HG03439 (cell line): ENCODE results near the gene ACTN2.

Experiments
- ATAC-seq: cut with Tn5 transposase; IDR thresholded peaks from one replicate; pipeline ENCODE4 v1.9.1; 2021; ENCODE audit warnings: mild to moderate bottlenecking, moderate library complexity; ENCODE audit not compliant: unreplicated experiment

ACTN2 gene

DNA sequence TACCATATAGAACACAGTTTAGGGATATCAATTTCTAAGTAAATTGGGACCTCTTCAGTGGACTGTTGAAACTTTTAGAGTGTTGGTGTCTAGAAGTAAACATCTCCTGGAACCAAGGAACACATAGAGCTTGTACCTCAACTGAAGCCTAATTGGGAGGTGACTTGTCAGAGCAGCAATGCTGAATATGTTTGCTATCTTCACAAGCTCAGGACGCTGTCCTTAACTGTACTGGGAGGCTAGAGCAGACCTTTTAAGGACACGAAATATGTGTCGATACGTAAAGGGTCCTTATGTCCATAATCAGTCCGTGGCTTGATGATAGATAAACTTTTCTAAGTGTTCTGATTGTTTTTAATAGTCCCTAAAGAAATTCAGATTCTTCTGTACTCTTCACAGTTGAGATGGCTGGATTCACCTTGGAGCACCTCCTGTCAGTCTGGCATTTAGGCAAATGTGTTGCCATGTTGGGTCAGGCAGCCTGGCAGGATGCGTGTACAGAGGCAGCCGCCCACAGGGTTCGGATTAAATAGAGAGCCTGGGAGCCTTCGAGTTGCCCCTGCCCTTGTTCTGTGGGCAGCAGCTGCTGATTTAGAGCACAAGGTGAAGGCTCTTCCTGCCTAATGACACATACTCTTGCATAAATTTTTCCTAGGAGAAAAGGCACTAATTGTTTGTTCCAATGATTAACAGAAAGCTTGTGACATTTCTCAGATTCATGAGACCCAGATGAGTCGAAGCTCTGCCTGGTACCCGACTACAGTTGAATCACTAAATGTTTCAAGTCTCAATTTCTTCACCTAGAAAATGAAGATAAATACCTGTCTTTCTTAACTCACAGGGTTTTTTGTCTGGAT, 3.6 kb downstream of the ACTN2 start:
- no peak for ATAC-seq

- no peak for ATAC-seq
Observed at GRCh38 chr1:236691348-236691747, 5.0 kb downstream of the ACTN2 start.

DNA sequence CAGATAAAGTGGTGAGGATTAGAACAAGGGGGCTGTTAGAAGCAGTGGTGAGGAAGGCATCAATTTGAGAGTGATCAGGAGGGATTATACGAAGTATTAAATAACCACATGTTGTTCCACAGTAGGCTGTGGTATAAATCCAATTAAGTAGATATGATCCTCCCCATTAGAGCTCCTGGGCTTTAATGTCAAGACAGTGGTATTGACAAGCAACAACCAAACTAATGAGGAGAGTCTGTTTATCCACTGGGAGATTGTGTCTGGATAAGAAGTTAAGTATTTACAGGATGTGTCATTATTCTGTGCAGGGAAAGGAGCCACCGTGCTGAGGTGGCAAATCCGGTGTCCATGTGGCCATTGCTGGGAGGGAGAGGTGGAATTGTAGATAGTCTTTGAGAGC, 5.8 kb downstream of the ACTN2 start:
- ATAC-seq = no peak

DNA sequence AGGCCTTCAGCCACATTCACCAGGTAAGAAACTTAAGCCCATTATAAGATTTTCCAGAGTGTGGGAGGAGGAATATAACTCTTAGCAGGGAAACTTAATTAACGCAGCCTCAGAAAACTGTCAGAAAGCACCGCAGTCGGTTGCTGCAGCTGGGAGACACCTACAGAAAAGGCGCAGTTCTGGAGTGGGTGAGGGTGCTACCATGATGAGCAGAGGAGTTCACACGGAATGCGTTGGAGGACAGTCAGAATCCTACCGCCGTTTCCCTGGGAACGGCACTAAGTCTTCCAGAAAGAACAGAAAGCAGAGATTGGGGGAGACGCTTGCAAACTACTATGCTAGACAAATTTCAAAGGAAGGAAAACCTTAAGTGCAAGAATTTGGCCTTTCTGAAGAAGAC, 6.4 kb downstream of the ACTN2 start:
- ATAC-seq = no peak

DNA sequence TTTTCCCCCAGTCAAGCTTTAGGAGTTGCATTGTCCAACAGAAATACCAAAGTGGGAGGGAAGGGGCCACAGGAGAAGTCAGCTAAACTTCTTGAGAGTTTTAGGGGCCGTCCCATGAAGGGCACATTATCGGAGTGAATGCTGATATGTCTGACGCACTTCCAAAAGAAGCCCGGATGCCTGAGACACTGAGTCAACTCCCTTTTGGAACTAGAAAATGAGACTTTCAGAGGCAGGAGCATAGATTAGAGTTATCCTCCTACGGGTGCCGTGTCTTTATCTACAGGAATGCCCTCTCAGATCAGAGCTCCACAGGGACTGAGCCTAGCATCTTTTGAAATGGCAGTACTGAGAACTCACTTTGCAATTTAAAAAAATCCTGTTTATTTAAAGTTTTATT, 13.1 kb downstream of the ACTN2 start:
- no peak for ATAC-seq

DNA sequence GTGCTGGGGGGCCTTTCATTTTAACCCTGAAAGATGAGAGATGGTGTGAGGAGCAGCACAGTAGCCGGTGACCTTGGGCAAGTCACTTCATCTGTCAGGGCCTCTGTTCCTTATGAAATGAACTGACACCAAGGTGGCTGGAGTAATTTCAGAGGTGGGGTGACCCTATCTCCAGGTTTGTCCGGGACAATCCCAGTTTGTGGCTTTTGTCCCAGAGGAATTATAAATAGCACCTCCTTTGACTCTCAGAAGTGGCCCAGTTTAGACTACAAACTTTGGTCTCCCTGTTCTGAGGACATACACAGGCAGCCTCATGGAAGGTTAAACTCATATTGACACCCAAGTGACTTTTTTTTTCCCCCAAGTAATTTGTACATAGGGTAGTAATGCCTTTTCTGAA, 14.6 kb downstream of the ACTN2 start:
- ATAC-seq = no peak

- no peak for ATAC-seq
Observed at GRCh38 chr1:236701782-236702181, 15.5 kb downstream of the ACTN2 start.

DNA sequence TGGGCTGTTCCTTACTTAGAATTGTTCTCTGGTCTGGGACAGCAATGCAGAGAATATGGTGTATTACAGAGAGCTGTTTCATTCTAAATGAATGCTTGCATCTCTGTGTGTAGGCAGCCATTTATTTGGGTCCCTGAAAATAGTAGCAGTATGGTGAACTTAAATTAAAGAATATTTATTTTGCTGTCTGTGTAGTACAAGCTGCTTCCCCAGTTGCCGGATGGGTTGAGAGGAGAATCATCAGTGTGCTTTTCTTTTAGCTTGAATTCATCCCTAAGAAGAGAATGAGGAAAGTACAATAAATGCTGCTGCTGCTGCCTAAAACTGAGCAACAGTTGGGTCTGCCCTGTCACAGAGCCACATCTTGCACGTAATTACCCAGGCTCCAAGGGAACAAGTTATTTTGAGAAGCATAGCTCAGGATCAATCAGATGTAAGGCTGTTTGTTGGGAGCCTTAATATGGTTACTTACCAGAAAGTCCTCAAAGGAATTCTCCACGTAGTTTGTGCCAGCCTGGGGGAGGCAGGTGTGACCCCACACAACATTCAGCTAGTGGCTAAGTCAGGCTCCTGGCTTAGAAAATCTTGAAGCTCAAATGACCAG, 16.6 kb downstream of the ACTN2 start:
- no peak for ATAC-seq

GRCh38 chr1:236705771-236706170, 19.5 kb downstream of the ACTN2 start:
- no peak for ATAC-seq

DNA sequence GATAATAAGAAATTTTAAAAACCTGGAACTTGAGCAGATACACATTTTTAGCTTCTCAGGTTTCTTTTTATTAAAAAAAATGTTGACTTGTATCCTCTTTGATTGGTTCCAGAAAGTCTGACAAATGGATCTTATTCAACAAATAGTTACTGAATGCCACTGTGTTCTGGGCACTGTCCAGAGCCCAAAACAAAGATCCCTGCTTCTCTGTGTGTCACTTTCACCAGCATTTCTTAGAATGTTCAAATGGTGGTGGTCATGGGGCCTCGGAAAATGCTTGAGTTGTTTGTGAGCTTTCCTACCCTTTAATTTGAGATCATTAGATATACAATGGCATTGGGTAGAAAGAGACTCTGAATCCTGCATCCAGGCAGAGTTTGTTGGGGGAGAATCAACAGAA, 19.9 kb downstream of the ACTN2 start:
- ATAC-seq = no peak

GRCh38 chr1:236710328-236710892, 24.1 kb downstream of the ACTN2 start:
- no peak for ATAC-seq

DNA sequence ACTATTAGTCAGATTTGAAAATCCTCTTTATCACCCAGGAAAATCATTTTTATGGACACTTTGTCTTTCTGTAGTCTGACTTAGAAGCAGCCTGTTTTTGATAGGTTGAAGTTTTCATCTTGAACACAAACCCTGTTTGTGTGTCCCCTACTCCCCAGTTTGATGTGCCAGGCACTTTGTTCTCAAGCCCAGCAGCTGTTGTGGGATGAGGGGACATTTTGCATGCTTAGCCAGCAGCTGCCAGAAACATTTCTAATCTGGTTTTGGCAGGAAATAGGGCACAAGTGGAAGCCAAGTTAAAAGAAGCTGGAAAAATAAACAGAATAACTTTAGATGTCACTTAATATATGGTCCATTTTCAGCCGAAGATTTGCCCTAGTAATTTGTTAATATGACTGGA, 29.9 kb downstream of the ACTN2 start:
- no peak for ATAC-seq

- no peak for ATAC-seq
Observed at GRCh38 chr1:236717811-236718210, 31.5 kb downstream of the ACTN2 start.

DNA sequence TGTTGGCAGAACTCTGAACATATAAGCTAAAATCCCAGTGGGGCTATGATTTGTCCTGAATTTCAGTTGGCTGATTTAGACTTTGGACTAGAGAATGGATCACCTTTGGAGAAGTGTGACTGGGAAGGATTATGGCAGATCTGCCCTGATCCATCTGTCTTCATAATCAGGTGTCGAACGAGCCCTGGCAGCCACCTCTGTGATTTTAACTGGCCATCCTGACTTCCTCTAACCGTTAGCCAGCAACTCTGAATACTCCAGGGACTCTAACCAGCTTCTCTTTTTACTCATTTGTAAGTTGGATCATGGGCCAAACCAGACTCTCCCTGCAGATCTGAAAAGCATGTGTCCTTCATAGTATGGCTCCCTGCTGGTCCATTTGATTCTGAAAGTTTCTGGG, 32.0 kb downstream of the ACTN2 start:
- no peak for ATAC-seq

DNA sequence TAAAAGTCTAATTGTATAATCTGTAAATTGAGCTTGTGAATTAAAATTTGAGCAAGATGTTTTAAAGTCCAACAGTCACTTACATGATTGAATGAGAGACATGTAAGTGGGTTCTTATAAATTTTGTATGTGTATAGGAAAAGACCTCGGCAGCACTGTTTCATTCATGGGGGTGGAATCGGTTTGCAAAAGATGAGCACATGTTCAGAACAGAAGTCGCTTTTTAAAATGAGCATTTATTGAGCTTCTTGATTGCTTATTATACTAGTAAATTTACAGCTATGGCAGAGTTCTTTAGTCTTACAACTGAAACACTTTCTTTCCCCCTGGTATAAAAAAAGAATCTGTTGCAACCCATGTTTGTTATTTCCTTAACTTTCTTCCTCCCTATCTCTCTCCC, 33.9 kb downstream of the ACTN2 start:
- no peak for ATAC-seq

GRCh38 chr1:236720611-236721010, 34.3 kb downstream of the ACTN2 start:
- ATAC-seq = no peak

- ATAC-seq = no peak
Observed at GRCh38 chr1:236724049-236724448, 37.8 kb downstream of the ACTN2 start.

GRCh38 chr1:236724506-236724905, 38.2 kb downstream of the ACTN2 start:
- no peak for ATAC-seq

DNA sequence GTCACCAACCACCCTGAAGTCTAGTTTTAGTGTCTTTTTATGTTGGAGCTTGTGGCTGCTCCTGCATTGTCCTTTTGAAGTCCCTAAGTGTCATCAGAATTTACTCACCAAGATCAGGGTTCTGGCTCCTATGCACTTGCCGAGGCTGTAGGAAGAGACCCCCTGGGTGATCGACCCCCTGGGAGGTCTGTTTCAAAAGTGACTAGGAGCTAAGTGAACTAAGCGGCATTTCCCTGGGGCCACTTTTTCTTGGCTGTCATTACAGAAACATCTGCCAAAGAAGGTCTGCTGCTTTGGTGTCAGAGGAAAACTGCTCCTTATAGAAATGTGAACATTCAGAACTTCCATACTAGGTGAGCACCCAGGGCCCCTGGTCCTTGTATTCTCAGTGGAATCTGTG, 39.4 kb downstream of the ACTN2 start:
- no peak for ATAC-seq

GRCh38 chr1:236727521-236727920, 41.2 kb downstream of the ACTN2 start:
- no peak for ATAC-seq

DNA sequence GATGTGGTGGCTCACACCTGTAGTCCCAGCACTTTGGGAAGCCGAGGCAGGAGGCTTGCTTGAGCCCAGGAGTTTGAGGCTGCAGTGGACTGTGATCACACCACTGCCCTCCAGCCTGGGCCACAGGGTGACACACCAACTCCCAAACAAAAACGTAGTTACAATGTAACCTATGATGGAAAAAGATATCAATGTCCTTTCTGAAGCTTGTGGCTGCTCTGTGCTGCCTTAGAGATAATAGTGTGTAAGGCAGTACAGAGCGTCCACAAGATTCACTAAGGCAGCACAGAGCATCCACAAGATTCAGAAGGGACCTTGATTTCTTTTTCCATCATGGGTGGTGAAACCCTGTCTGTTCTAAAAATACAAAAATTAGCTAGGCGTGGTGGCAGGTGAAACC, 42.5 kb downstream of the ACTN2 start:
- no peak for ATAC-seq

DNA sequence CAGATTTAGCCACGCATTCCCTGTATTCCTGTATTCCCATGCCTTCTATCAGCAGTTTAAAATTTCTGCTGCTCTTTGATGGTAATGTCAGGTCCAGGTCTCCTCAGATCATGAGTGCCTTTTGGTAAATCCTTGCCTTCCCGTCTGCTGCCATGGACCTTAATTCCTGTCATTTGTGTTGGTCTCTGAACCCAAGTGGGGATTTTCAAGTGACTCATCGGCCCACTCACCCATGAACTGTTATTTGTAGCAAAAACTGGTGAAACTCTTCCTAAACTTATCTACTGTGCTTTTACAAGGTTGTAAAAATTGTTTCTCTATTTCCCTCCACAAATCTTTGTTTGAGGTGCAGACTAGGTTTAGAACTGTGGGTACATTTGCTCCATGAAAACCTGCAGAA, 47.4 kb downstream of the ACTN2 start:
- no peak for ATAC-seq
